NB4 (cell line): ENCODE measurements around the gene LONP2.

Source experiments
- CTCF ChIP-seq: IDR thresholded peaks from one replicate; pipeline ENCODE4 v1.5.1; 2012; ENCODE audit warnings: low read depth, low read length
- MAX ChIP-seq: IDR thresholded peaks from 2 replicates; pipeline ENCODE4 v1.6.1; 2011; ENCODE audit warnings: low read depth, low read length
- MYC ChIP-seq: IDR thresholded peaks from 2 replicates; pipeline ENCODE4 v1.6.1; 2011; ENCODE audit warnings: low read depth, low read length
- POLR2A ChIP-seq: IDR thresholded peaks from 2 replicates; pipeline ENCODE4 v1.6.1; 2011; ENCODE audit warnings: mild to moderate bottlenecking; ENCODE audit not compliant: insufficient read length; ENCODE audit errors: extremely low read depth

GRCh38 chr16:48223490-48223889 lies 20.6 kb upstream of the LONP2 start:
- no peak for TF ChIP-seq CTCF
- TF ChIP-seq MYC, result no peak
- TF ChIP-seq POLR2A, result no peak
- TF ChIP-seq MAX, result no peak
